HG03196 (cell line): ENCODE measurements around the gene CAMKMT.

ENCODE experiments used
- ATAC-seq: cut with Tn5 transposase; IDR thresholded peaks from one replicate; pipeline ENCODE4 v1.9.1; 2021; ENCODE audit not compliant: unreplicated experiment

CAMKMT gene

GRCh38 chr2:44638649-44639048, 276.9 kb downstream of the CAMKMT start:
- ATAC-seq, result no peak

GRCh38 chr2:44639399-44639798, 277.7 kb downstream of the CAMKMT start:
- no peak for ATAC-seq

- no peak for ATAC-seq
Measured at GRCh38 chr2:44642123-44642857, 280.5 kb downstream of the CAMKMT start.

DNA sequence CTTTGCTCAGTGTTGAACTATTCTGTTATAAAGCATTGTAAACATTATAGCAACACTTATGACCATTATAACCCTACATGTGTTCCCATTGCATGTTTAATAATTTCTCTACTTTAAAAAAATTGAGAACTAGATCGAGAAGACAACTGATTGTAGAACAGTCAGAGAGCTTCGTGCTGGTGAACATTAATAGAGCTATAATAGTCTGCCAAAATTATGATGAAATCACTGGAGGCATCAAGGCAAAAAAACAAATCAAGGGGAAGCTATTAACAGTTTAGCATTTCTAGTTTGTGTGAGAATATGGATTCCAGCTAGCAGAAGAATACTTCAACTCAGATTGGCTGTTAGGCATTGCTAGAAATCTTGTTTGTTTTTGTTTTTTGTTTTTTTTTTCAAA, 284.2 kb downstream of the CAMKMT start:
- ATAC-seq, result no peak

- no peak for ATAC-seq
Measured at GRCh38 chr2:44649381-44649780, 287.6 kb downstream of the CAMKMT start.

GRCh38 chr2:44650796-44651195, 289.0 kb downstream of the CAMKMT start:
- no peak for ATAC-seq

DNA sequence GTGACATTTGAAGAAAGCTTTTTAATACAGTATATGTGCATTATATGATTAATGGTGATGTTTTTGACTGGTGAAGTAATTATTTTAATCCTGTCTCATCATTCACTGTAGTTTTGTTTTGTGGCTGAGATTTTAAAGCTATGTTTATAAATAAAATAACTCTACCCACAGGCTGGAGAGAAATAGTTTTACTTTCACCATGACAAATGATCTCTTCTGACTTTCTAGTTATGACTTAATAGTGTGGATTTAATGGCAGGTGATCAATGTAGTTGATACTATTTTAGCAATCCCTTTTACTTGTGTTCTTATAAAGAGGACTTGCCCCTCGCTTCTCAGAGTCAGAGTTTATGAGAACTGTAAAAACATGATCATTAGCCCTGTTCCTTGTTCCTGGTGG, 290.2 kb downstream of the CAMKMT start:
- no peak for ATAC-seq

DNA sequence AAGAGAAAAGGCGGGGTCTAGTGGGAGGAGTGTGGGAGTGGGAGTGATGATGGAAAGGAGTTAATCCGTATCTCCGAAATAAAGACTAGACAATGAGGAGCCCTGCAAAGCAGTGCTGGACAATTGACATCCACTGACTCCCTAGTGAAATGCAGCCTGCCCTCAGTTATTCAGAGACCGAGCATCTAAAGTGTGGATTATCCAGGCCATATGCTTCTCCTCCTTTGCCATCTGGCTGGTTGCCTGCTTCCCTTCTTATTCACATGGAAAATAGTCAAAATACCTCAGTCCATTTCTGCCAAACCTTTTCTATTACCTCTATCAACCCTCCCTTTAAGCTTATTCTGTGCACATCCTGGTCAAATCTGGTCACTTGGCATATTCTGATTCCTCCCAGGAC, 291.0 kb downstream of the CAMKMT start:
- no peak for ATAC-seq

- no peak for ATAC-seq
Measured at GRCh38 chr2:44655401-44655864, 293.7 kb downstream of the CAMKMT start.

GRCh38 chr2:44656460-44656859, 294.7 kb downstream of the CAMKMT start:
- ATAC-seq, result no peak

DNA sequence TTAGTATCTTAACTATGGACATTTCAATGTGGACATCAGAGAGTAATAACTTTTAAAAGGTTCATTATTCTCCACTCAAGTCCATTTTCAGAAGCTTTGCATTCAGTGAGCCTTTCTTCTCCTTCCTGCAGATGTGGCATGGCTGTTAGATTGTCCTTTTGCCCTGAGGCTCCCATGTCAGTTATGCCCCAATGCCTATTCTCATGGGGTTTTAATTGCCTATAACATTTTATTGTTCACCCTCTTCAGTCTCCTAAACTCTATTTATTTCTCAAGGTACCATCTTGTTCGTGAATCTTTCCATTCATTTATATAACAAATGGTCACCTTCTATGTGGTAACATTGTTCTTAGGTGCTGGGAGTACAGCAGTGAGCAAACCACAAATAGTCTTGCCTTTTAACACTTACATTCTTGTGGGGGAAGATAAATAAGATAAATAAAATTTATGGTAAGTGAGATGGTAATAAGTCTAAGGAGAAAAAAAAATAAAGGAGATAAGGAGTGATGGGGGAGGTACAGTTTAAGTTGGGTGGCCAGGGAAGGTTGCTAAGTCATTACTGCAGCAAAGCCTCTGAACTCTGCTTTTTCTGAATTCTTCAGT, 301.8 kb downstream of the CAMKMT start:
- no peak for ATAC-seq

GRCh38 chr2:44668336-44668735, 306.6 kb downstream of the CAMKMT start:
- no peak for ATAC-seq

DNA sequence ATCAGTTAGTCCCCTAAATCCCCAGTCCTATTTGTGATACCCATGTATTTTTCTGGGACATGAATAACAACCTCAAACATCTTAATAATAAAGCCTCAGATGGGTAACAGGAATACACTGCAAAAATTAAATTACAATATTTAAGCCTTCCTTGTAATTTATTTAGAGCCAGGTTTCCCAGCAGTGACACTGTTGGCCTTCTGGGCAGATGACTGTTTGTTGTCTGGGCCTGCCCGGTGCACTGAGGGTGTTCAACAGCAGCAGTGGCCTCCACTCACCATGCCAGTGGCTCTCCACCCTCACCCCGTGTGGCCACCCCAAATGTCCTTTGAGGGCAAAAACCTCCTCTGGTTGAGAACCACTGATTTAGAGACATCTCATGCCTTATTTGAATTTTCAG, 309.5 kb downstream of the CAMKMT start:
- ATAC-seq, result no peak

GRCh38 chr2:44671916-44672315, 310.2 kb downstream of the CAMKMT start:
- no peak for ATAC-seq

GRCh38 chr2:44672431-44672830, 310.7 kb downstream of the CAMKMT start:
- ATAC-seq, result no peak

DNA sequence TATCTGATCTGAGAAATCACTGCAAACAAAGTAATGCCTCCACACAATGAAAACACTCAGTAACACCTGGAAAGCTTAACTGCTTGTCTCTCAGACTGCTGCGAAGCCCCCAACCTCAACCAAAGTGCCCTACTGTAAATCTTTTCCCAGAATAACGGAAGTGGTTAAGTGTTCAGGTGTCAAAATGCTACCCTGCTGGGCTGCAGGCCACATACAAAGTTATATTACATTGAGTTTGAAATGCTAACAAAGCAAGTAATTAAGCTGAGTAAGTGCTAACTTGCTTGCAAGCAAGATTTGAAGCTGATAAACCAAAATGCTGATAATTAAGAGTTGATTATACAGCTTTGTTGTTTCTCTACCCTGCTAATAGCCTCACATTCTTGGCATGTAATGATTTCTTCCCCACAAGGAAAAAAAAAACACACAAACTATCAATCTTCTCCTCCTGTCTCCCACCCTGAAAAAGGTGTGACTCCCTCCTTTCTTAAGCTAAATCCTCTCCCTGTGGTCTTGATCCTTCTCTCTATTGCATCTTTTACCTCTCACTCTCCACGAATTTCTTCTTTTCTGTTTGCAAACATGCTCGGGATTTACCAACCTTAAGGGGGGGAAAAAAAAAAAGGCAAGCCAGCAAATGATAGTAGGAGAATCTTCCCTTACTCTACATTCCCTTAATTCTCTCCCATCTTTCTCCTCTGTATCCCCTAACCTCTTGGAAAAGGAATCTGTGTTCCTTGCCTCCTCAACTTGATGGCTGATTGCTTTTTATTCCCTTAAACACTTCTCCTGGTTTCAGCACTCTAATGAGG, 312.9 kb downstream of the CAMKMT start:
- no peak for ATAC-seq

- ATAC-seq, result no peak
Measured at GRCh38 chr2:44676379-44676778, 314.6 kb downstream of the CAMKMT start.

DNA sequence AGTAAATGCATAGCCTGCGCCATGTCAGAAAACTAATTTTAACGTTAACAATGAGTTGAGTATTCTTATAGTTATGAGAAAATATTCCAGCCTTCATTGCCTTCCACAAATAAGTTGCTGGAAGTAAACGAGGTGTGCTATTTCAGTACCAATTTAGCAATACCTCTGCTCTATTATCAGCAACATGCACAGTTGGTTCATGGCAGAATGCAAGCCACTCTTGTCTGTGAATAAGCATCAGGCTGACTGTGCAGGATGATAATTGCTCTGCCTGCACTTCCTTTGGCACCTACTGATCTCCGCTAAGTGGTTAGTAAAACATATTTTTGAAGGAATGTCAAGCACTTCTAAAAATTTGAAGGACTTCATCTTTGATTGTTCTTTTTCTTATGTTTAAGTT, 317.8 kb downstream of the CAMKMT start:
- ATAC-seq, result no peak

DNA sequence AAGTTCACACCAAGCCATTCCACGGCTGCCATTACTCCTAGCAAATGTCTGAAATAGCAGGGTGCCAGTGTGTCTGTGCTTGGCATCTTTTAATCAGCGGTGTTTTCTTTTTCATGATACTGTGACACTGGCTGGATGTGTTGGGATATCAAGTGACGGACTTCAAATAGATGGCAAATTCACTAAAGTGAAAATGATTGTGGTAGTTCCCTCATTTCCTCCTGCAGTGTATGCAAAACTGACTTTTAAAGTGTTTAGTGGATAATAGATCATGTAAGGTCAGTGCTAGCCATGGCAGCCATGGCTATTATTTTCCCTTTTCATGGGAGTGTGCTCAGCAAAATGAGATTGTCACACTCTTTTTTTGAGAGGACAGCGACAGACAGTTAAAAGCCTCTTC, 318.2 kb downstream of the CAMKMT start:
- no peak for ATAC-seq

- no peak for ATAC-seq
Measured at GRCh38 chr2:44680424-44680971, 318.8 kb downstream of the CAMKMT start.

- ATAC-seq, result no peak
Measured at GRCh38 chr2:44680983-44681531, 319.3 kb downstream of the CAMKMT start.
